AG04450 (cell line): ENCODE measurements around the gene TMEM154. TPM values are rescaled to one million over a fixed set of nuclear protein-coding genes. Genes with fewer than 3 reads are reported as not detected.

ENCODE experiments used
- CTCF ChIA-PET: fragments of 300-600, 350-600 bp; formaldehyde crosslinking; extraction: SDS; loops from one replicate; lab custom pipeline; 2022; ENCODE audit warnings: antibody characterized with exemption, inconsistent platforms; lab: Charles Lee
- POLR2A ChIA-PET: fragments of 350-600 bp; formaldehyde crosslinking; extraction: SDS; loops from one replicate; lab custom pipeline; 2021; ENCODE audit warnings: antibody characterized with exemption, inconsistent platforms; lab: Yijun Ruan, JAX
- DNase-seq: peaks from one replicate; pipeline ENCODE4 v3.0.0-alpha.2; 2011; ENCODE audit warnings: low read depth, low spot score
- H3K27ac ChIP-seq: one replicate; pipeline ENCODE4 v1.5.1; 2012; ENCODE audit warnings: low read depth, low read length, control low read depth
- H3K27me3 ChIP-seq: one replicate; pipeline ENCODE4 v1.6.0; 2012; ENCODE audit warnings: low read length; ENCODE audit not compliant: control insufficient read depth, insufficient read depth
- H3K4me3 ChIP-seq: 2 replicates; pipeline ENCODE4 v1.5.1; 2011; ENCODE audit warnings: mild to moderate bottlenecking, low read depth, low read length, control low read depth
- H3K9me3 ChIP-seq: 2 replicates; pipeline ENCODE4 v1.5.1; 2012; ENCODE audit warnings: low read length; ENCODE audit not compliant: control insufficient read depth, insufficient read depth
- CTCF ChIP-seq: IDR thresholded peaks from 2 replicates; pipeline ENCODE4 v1.5.1; 2011; ENCODE audit warnings: low read depth, low read length, control low read depth, inconsistent platforms
- polyA minus RNA-seq: library from RNA; depleted of rRNA, polyadenylated mRNA; stranded (reverse); fragments of >200 nt; gene quantifications from 2 replicates; pipeline ENCODE4 v1.2.3, GENCODE V29; 2011; rRNA and poly(A)+ RNA removed
- polyA plus RNA-seq: library from polyadenylated mRNA; depleted of rRNA; stranded (reverse); fragments of >200 nt; gene quantifications from 2 replicates; pipeline ENCODE4 v1.2.3, GENCODE V29; 2011; rRNA removed

TMEM154 gene
- 0.63 and 0.83 TPM in 2 replicates for polyA plus RNA-seq
- polyA minus RNA-seq, result 0.60 and 1.00 TPM in 2 replicates

DNA sequence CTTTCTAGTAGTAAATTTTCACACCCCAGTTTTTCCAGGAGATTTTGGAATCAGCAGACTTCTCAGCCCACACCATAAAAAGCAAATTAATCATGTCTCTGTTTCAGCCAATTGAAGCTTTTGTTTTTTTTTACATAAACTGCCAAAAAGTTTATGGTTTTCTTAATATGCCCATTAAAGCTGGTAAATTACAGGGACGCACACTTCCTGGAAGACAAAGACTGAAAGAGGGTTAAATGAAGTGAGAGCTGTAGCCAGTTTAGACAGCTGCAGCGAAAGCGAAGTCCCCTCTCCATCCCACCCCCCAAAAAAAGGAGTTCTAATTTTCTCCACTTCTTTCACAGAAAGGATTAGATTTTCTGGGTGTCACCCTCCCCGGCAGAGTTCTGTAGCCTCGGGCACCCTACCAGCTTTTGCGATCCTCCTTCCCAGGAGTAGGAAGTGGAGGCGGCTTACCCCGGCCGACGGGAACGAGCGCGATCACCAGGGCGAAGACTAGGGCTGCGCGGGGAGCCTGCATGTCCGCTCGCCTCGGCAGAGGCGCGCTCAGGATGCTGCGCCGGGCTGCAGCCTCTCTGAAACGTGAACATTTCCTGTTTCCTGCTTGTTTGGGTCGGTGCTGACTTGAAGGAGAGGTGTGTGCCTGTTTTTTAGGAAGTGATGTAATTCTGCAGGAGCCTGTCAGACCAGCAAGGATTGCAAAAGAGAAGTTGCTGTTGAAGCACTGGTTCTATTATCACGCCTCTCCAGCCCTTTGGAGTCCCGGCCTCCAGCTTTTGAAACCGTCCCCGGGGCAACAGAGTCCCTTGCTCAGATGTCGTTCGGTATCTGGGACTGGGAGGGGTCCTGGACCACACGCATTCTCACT is at the start of gene TMEM154:
TMEM154 (minus strand) TSS at position 584 of the 868 bp plus-strand sequence; CDS start at position 520, 64 bp downstream.
- POLR2A ChIA-PET, result no interaction called here

GRCh38 chr4:152729466-152729865 is 49.7 kb upstream of the TMEM154 start:
- DNase-seq, result no peak
- ChIA-PET POLR2A (no interaction called here), CTCF (no interaction called here)
- H3K9me3 ChIP-seq, result no peaks in the 10 kb centered on the region
- no peak overlapping the region for H3K4me3 ChIP-seq
- no peak for TF ChIP-seq CTCF
- H3K27me3 ChIP-seq, result peaks cover 3% of the 10 kb centered on the region
- H3K27ac ChIP-seq, result no peak overlapping the region

More for the DNA sequence above, at the start of gene TMEM154:
- DNase-seq, result peak; percentile 21
- H3K27me3 ChIP-seq, result peaks cover 13% of the 10 kb centered on the region
- TF ChIP-seq CTCF, result no peak
- CTCF ChIA-PET, result interaction anchor here (0.6 to 1.9 kb wide), 9 partner anchors 18 to 1083 kb away, joined by 3 to 8 read pairs (median 5); no protein-coding TSS in a partner anchor
- peak within 1 kb of the TSS; percentile 59 for H3K4me3 ChIP-seq
- H3K27ac ChIP-seq, result peak within 1 kb of the TSS; percentile 47
- no peaks in the 10 kb centered on the region for H3K9me3 ChIP-seq

GRCh38 chr4:152728343-152728742 is 48.5 kb upstream of the TMEM154 start:
- no peak for TF ChIP-seq CTCF
- Histone ChIP-seq H3K27ac (no peak overlapping the region), H3K4me3 (no peak overlapping the region), H3K27me3 (peaks cover 3% of the 10 kb centered on the region), H3K9me3 (no peaks in the 10 kb centered on the region)
- ChIA-PET CTCF (no interaction called here), POLR2A (no interaction called here)
- DNase-seq, result no peak

GRCh38 chr4:152727784-152728183 is 48.0 kb upstream of the TMEM154 start:
- ChIA-PET CTCF (interaction anchor here (0.6 kb wide), 1 partner anchor 270 kb away, joined by 5 read pairs; no protein-coding TSS in a partner anchor), POLR2A (no interaction called here)
- TF ChIP-seq CTCF, result no peak
- DNase-seq, result no peak
- no peak overlapping the region for H3K4me3 ChIP-seq
- no peak overlapping the region for H3K27ac ChIP-seq
- H3K9me3 ChIP-seq, result no peaks in the 10 kb centered on the region
- H3K27me3 ChIP-seq, result peaks cover 3% of the 10 kb centered on the region

DNA sequence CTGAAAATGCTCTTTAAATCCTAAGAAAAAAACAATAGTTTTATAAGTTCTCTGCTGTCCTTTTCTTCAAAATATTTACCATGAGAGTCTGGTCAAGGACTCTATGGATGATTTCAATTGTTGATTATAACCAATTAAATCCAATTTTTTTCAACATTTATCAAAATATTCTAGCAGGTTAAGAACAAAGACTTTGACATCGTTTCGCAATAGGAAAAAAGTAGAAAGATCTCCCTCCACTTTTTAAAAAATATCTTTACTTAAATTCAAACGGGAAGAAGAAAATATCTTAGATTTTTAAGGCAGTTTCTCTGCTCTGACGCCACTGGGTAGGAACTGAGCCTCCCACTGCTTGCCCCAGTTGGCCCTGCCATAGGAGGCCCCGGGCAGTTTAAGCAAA is 44.7 kb upstream of the TMEM154 start:
- TF ChIP-seq CTCF, result no peak
- Histone ChIP-seq H3K27ac (no peak overlapping the region), H3K4me3 (no peak overlapping the region), H3K27me3 (peaks cover 7% of the 10 kb centered on the region), H3K9me3 (no peaks in the 10 kb centered on the region)
- DNase-seq, result no peak
- ChIA-PET POLR2A (no interaction called here), CTCF (no interaction called here)
